A549 treated with AZD9567 at 1 μM for 4 hours (cell line): Measurements from ENCODE around the gene NKTR. TPM values are rescaled to one million over a fixed set of nuclear protein-coding genes. Genes with fewer than 3 reads are reported as not detected.

Experiments used
- total RNA-seq: library from RNA; stranded (reverse); fragments of 200-300 nt; extraction: Qiagen RNA extraction; gene quantifications from 5 replicates; pipeline ENCODE4 v1.2.3, GENCODE V29; 2022; ENCODE audit not compliant: insufficient read depth

The NKTR gene
- 9.4 to 13.2 TPM (median 12.5 TPM) in 5 replicates for total RNA-seq

GRCh38 chr3:42600111-42600957, at the start of gene NKTR:
TSS of gene NKTR (plus strand) at chr3:42600686. CDS start at chr3:42601007, 321 bp downstream.

GRCh38 chr3:42581709-42582473, 18.6 kb upstream of the NKTR start, which contains the start of gene SEC22C:
TSS of gene SEC22C (minus strand) at chr3:42581967. CDS start at chr3:42569046, 12,921 bp downstream.

GRCh38 chr3:42653560-42654330, 53.3 kb downstream of the NKTR start, which contains the start of gene ZBTB47:
TSS of gene ZBTB47 (plus strand) at chr3:42653697. CDS start at chr3:42658356, 4,659 bp downstream.

GRCh38 chr3:42685363-42685881, 84.9 kb downstream of the NKTR start, which contains the start of gene KLHL40:
TSS of gene KLHL40 (plus strand) at chr3:42685537. CDS start at chr3:42685619, 82 bp downstream.

Other genes with a start within 250 kb of the NKTR start
- not detected in 5 replicates for gene LYZL4, start 190.1 kb upstream of the NKTR start, total RNA-seq
- gene VIPR1, start 98.0 kb upstream of the NKTR start, total RNA-seq: 0.91 to 3.6 TPM (median 1.2 TPM) in 5 replicates
- gene SEC22C, start 18.7 kb upstream of the NKTR start, total RNA-seq: 29.0 to 36.2 TPM (median 35.2 TPM) in 5 replicates
- gene SS18L2, start 9.8 kb upstream of the NKTR start, total RNA-seq: 17.4 to 21.7 TPM (median 18.1 TPM) in 5 replicates
- gene ZBTB47, start 53.0 kb downstream of the NKTR start, total RNA-seq: 5.2 to 6.8 TPM (median 5.9 TPM) in 5 replicates
- not detected in 5 replicates for gene KLHL40, start 84.9 kb downstream of the NKTR start, total RNA-seq
- not detected in 5 replicates for gene HHATL, start 102.1 kb downstream of the NKTR start, total RNA-seq
- 0.33 to 0.78 TPM (median 0.49 TPM) in 4 of 5 replicates, not detected in the other for gene CCDC13, start 172.6 kb downstream of the NKTR start, total RNA-seq
- gene HIGD1A, start 203.8 kb downstream of the NKTR start, total RNA-seq: 69.9 to 108 TPM (median 80.0 TPM) in 5 replicates
- 0.02 to 0.14 TPM (median 0.09 TPM) in 3 of 5 replicates, not detected in the others for gene ACKR2, start 208.8 kb downstream of the NKTR start, total RNA-seq